Measurements from ENCODE around the gene TREM2.
"Not testable (repeated sequence)": the region's sequence is repeated elsewhere in the genome, so short reads cannot be mapped to it uniquely, and the experiment has no call there.

Gene TREM2

DNA sequence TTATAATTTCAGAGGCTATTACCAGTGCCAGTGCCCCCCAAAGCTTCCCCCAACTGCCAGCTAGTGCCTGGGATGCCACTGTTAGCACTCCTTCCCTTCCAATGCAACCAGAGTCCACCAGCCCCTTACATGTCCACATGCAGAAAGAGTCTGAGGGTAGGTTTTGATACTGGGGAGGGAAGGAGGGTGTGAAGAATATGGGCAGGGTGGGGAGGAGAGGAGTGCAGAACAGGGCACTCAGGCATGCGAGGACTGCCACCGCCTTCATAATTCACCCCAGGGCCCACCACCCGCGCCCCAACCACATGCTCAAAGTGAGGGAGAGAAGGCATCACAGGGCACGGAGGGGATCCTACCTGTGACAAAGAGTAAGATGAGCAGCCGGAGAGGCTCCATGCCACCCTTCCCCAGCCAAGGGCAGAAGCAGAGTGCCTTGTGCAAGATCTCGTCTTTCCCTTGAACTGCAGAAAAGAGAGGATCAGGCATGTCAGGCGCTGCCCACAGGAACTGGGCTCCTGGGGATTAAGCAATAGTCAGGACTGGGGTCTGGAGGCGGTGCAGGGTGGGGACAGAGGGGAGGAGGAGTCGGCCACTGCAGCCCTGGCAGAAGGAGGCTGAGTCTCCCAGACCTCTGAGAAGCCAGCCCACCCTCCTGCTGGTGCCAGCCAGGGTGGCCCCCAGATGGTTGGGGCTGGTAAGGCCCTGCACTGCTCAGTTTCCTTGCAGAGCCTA, at the start of gene TREM2:
TREM2 (minus strand) TSS at position 430 of the 732 bp plus-strand sequence; CDS start at position 396, 34 bp downstream.
- no peak for DNase-seq

- no peak for DNase-seq
Measured at GRCh38 chr6:41209547-41210320, 46.8 kb upstream of the TREM2 start.

DNA sequence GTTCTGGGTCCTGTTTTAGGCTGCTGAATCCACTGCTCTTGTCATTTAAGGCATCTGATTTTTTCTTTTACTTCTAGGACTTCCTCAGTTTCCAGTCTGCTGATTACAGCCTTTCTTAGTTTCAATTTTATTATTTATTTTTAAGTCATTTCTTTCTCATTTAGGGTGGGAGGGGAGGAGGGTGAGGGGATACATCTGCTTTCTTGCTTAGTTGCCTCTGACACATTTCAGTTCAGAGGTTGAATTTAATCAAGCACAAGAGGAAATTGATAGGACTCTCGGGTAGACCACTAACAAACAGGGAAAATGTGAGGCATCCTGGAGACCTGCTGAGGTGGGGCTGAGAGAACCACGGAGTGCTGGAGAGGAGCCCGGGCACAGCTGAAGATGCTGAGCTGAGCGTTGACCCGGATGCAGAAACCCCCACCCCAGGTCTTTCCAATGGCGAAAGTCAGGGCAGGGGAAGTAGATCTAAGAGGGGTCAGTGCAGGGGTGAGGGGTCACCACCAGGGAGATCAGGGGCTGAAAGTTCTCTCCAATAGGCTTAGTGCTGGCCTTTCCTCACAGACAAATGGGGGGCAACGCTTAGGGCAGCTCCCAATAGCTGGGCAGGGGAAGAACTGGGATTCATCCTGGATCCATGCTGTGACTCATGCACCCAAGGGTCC, 45.7 kb upstream of the TREM2 start:
- no peak for DNase-seq

DNA sequence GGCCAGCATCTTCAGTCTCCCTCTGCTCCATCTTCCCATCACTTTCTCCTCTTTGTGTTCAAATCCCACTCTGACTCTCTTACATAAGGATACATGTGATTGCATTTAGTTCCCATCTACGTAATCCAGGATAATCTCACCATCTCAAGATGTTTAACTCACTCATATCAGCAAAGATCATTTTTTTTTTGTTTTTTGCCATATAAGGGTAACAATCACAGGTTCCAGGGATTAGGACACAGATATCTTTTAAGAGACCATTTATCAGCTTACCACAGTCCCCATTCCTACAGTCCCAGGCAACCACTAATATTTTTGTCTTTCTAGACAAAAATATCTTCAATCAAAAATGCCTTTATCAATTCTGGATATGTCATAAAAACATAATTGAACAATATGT, 41.2 kb upstream of the TREM2 start:
- DNase-seq, result no peak

DNA sequence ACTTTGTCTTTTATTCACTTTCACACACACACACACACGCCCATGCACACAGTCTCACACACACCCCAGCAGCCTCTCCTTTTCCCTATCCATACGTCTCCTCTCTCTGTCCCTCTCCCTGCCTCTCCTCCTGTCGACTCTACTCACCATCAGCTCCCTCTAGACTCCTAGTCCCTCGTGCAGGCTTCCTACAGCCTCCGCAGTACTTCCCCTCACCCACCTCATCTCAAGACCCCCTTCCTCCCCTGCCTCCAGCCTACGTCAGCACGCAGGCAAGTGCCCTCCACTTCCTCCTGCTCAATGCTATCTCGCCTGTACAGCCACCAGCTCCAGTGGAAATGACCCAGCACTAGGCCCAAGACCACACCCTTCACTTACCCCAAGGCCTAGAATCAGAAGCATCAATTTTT, 38.9 kb upstream of the TREM2 start:
- no peak for DNase-seq

- DNase-seq, result no peak
Measured at GRCh38 chr6:41200901-41201763, 38.2 kb upstream of the TREM2 start, which contains the start of gene TREML2. TREML2 (minus strand) TSS chr6:41201149; CDS start chr6:41201008, 141 bp downstream.

- no peak for DNase-seq
Measured at GRCh38 chr6:41200296-41200900, 37.5 kb upstream of the TREM2 start.

DNA sequence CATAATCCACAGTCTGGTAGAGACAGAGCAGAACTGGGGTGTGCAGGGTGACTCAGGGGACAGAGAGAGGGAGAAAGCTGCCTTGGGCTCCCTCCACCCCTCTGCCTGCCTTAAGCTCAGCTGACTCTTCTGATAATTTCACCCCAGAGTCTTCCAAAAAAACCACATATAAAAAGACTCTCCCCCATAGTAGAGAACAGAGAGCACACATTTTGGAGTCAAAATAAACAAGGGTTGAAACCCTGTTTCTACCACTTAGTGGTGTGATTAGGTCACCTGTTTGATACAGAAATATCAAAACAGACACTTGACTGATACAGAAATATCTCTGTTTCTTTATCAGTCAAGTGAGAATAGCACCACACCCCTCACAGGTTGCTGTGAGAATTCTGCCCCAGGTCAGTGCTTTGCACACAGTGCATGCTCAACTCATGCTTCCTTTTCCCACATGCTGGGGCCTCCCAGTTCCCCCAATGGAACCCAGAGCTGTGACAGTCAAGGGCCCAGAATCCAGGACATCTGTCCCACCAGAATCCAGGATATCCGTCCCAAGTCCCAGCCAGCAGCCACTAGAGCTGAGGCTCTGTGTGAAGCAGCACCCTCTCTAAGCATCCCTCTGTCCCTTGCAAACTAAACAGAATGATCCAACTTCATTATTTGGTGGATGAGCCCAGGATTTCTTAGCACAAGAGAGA, 36.8 kb upstream of the TREM2 start:
- DNase-seq, result no peak

GRCh38 chr6:41197234-41197633, 34.3 kb upstream of the TREM2 start:
- no peak for DNase-seq

DNA sequence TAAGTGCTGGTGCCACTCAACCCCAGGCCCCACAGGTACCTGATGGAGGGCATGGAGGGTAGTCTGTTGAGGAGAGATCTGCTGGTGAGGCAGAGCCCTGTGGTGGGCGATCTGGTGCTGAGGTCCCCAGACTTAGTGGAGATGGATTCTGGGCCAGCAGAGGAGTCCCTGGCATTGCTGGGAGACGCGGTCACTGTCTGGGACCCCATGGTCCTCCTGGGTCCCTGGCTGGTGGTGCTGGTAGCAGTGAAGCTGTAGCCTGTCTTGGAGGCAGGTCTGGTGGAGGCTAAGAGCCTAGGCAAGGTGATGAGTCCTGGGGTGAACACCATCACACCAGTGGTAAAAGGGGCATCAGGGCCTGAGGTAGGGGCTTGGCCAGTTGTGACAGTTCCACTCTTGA, 31.5 kb upstream of the TREM2 start:
- no peak for DNase-seq

DNA sequence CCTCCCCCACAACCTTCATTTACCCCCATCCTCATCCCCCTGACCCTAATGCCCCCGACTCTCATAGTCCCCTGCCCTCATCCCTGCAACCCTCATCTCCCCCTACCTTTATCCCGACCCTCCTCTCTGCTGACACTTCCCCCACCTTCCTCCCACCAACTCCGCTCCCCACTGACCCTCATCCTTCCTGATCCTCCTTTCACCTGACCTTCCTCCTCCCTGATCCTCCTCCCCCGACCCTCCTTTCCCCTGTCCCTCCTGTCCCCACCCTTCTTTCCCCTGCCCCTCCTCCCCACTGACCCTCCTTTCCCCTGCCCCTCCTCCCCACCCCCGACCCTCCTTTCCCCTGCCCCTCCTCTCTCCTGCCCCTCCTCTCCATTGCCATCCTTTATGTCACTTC, 31.0 kb upstream of the TREM2 start:
- DNase-seq, result no peak

GRCh38 chr6:41193171-41193734, 30.3 kb upstream of the TREM2 start:
- DNase-seq, result no peak

GRCh38 chr6:41191569-41191968, 28.7 kb upstream of the TREM2 start:
- no peak for DNase-seq

GRCh38 chr6:41190791-41191190, 27.9 kb upstream of the TREM2 start:
- DNase-seq, result no peak

DNA sequence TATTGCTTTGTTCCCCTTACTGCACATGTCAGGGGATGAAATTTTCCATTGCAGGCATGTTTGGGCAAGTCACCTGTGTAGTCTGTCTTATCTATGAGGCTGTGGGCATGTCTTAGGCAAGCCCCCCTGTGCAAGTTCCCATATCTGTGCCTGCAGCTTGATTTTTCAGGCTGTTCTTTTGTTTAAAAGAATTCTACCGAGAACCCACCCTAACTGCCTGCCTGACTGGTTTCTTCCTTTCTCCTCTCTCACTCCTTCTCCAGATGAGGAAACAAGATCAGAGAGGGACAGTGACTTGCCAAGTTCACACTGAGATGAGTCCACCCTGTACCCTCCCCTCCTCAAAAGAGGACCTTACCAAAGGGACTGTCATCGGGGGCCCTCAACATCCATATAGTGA, 27.1 kb upstream of the TREM2 start:
- DNase-seq, result no peak

GRCh38 chr6:41189046-41189445, 26.1 kb upstream of the TREM2 start:
- DNase-seq, result not testable (repeated sequence)

- DNase-seq, result no peak
Measured at GRCh38 chr6:41187924-41188886, 25.3 kb upstream of the TREM2 start.

DNA sequence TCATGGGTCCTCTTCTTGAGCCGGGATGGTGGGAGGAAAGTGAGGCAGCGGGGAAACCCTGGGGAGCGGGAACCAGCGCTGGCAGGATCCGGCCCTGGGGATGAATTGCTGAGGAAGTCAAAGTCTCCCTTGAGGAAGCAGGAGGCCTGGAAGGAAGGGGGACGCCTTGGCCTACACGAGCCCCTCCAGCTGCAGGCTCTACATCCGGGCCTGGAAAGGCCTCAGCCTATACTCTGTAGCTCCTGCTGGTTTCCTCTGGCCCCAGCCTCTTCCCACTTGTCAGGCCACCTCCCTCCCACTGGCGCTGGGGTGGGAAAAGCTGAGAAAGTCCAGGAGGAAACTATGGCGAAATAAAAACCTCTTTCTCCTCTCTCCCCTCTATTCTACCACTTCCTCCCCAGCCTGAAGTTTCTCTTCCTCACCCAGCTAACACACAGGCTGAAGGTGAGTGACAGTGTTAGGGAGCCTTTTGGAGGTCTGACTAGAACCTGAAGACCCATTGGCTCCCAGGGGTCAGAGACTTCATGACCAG, 23.2 kb upstream of the TREM2 start:
- no peak for DNase-seq

DNA sequence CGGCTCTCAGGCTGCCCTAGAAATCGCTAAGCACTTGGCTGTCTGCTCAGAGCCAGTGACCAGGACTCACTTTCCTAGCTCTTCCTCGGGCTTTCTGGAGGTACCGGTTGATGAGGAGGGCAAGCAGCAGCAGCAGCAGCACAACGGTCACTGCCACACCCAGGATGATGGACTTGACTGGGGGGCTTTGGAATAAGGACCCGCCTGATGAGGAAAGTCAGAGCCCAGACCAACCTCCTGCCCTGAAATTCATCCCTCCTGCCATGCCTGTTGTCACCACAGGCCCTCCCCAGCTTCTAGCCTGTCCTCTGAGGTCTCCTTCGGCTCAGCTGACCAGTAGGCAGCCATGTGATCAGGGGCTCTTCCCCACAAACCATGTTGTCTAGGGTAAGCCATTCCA, 21.8 kb upstream of the TREM2 start:
- DNase-seq, result no peak
